H1 (cell line): ENCODE measurements around the gene POLE2. TPM values are rescaled to one million over a fixed set of nuclear protein-coding genes. Genes with fewer than 3 reads are reported as not detected.

Experiments used
- CTCF ChIA-PET: fragments of 300-600 bp; sonication (Branson Sonifier 250); formaldehyde crosslinking; loops from one replicate; lab custom pipeline; 2021; ENCODE audit not compliant: partially characterized antibody; lab: Charles Lee
- POLR2A ChIA-PET: fragments of 300-600 bp; sonication (Branson Sonifier 250); formaldehyde crosslinking; loops from one replicate; lab custom pipeline; 2021; ENCODE audit warnings: inconsistent platforms; ENCODE audit not compliant: partially characterized antibody; lab: Charles Lee
- DNase-seq, 2 experiments: peaks; one replicate each; pipeline versions ENCODE4 v3.0.0 to v3.0.0-alpha.2; 2010 to 2022; ENCODE audit warnings: low spot score in 2 of 2, low read depth in 1 of 2, mixed read lengths in 1 of 2
- FAIRE-seq: peaks from 2 replicates; lab custom pipeline; 2011; peaks lifted over from hg19 to GRCh38; lab: Jason Lieb, UNC
- H2AFZ ChIP-seq: 2 replicates; pipeline ENCODE4 v1.8.1; 2012; ENCODE audit warnings: low read length, inconsistent platforms
- H2AK5ac ChIP-seq: 2 replicates; pipeline ENCODE4 v1.6.1; 2013; ENCODE audit warnings: low read depth, low read length
- H2BK120ac ChIP-seq: replicated peaks from 2 replicates; pipeline ENCODE3; 2013; ENCODE audit warnings: low read depth, low read length, inconsistent platforms
- H2BK12ac ChIP-seq: 2 replicates; pipeline ENCODE4 v1.6.1; 2013; ENCODE audit warnings: low read depth, low read length
- H2BK15ac ChIP-seq: 2 replicates; pipeline ENCODE4 v1.6.1; 2013; ENCODE audit warnings: low read length
- H2BK20ac ChIP-seq: 2 replicates; pipeline ENCODE4 v1.6.1; 2013; ENCODE audit warnings: low read length
- H2BK5ac ChIP-seq: 2 replicates; pipeline ENCODE4 v1.6.1; 2013; ENCODE audit warnings: low read depth, low read length
- H3K14ac ChIP-seq: 2 replicates; pipeline ENCODE4 v1.6.1; 2013; ENCODE audit warnings: inconsistent platforms; ENCODE audit not compliant: insufficient read length
- H3K18ac ChIP-seq: 2 replicates; pipeline ENCODE4 v1.6.1; 2013; ENCODE audit warnings: low read length; ENCODE audit errors: extremely low read depth
- H3K23ac ChIP-seq: 2 replicates; pipeline ENCODE4 v1.6.1; 2013; ENCODE audit warnings: inconsistent platforms; ENCODE audit not compliant: insufficient read length
- H3K23me2 ChIP-seq: 2 replicates; pipeline ENCODE4 v1.6.1; 2013; ENCODE audit warnings: low read depth, low read length
- H3K27ac ChIP-seq: 2 replicates; pipeline ENCODE4 v1.6.1; 2011; ENCODE audit warnings: low read depth, low read length, inconsistent platforms
- H3K27me3 ChIP-seq, 4 experiments: replicated peaks in 1 of 4; 1 replicate in 1 of 4; 2 replicates in 3 of 4; pipeline versions ENCODE4 v1.6.1 to v1.8.1; 2011 to 2013; ENCODE audit warnings: low read length in 3 of 4, mild to moderate bottlenecking in 3 of 4, inconsistent platforms in 2 of 4, mixed read lengths in 2 of 4, moderate library complexity in 1 of 4; ENCODE audit not compliant: control insufficient read depth in 3 of 4, insufficient read depth in 3 of 4; ENCODE audit errors: extremely low read depth in 1 of 4
- H3K36me3 ChIP-seq, 4 experiments: 2 replicates each; pipeline versions ENCODE4 v1.6.1 to v1.8.1; 2011 to 2013; ENCODE audit warnings: mild to moderate bottlenecking in 4 of 4, low read length in 3 of 4, moderate library complexity in 2 of 4, control low read depth in 1 of 4, inconsistent platforms in 1 of 4; ENCODE audit not compliant: insufficient read depth in 4 of 4, control insufficient read depth in 2 of 4
- H3K4ac ChIP-seq: replicated peaks from 2 replicates; pipeline ENCODE3; 2013; ENCODE audit warnings: low read length, low read depth, mixed read lengths, inconsistent platforms; ENCODE audit not compliant: insufficient read length
- H3K4me1 ChIP-seq, 4 experiments: replicated peaks in 1 of 4; 1 replicate in 1 of 4; 2 replicates in 3 of 4; pipeline versions ENCODE4 v1.6.1 to v1.8.1; 2011 to 2013; ENCODE audit warnings: low read length in 3 of 4, inconsistent platforms in 2 of 4, mixed read lengths in 1 of 4; ENCODE audit not compliant: insufficient read depth in 4 of 4, control insufficient read depth in 3 of 4
- H3K4me2 ChIP-seq, 2 experiments: 2 replicates each; pipeline versions ENCODE4 v1.6.1 to v1.8.1; 2011 to 2013; ENCODE audit warnings: low read depth in 2 of 2, low read length in 2 of 2, control low read depth in 1 of 2, inconsistent platforms in 1 of 2, mild to moderate bottlenecking in 1 of 2; ENCODE audit not compliant: insufficient read depth in 1 of 2
- H3K4me3 ChIP-seq, 4 experiments: fragments of 200-600, 300-600 bp in 1 of 4; sonication (generic), shearing (Covaris generic), sonication (Bioruptor Twin) in 1 of 4; 2 replicates each; pipeline versions ENCODE4 v1.5.1 to v1.8.1; 2011 to 2016; ENCODE audit warnings: low read length in 4 of 4, low read depth in 3 of 4, control low read depth in 2 of 4, inconsistent platforms in 2 of 4, mild to moderate bottlenecking in 2 of 4, mixed read lengths in 1 of 4, moderate library complexity in 1 of 4; ENCODE audit not compliant: insufficient read depth in 2 of 4; ENCODE audit errors: extremely low read depth in 1 of 4
- H3K56ac ChIP-seq: replicated peaks from 2 replicates; pipeline ENCODE3; 2013; ENCODE audit warnings: low read depth, mild to moderate bottlenecking, mixed read lengths, low read length, inconsistent platforms; ENCODE audit not compliant: insufficient read length
- H3K79me1 ChIP-seq: 2 replicates; pipeline ENCODE4 v1.6.1; 2013; ENCODE audit warnings: low read depth, low read length, control low read depth
- H3K79me2 ChIP-seq, 2 experiments: 2 replicates each; pipeline versions ENCODE4 v1.6.1 to v1.8.1; 2012 to 2013; ENCODE audit warnings: low read length in 2 of 2, mild to moderate bottlenecking in 2 of 2, inconsistent platforms in 1 of 2; ENCODE audit not compliant: insufficient read depth in 2 of 2, control insufficient read depth in 1 of 2
- H3K9ac ChIP-seq, 4 experiments: replicated peaks in 1 of 4; 1 replicate in 1 of 4; 2 replicates in 3 of 4; pipeline versions ENCODE4 v1.6.1 to v1.8.1; 2011 to 2013; ENCODE audit warnings: low read depth in 3 of 4, low read length in 3 of 4, control low read depth in 2 of 4, mild to moderate bottlenecking in 2 of 4, moderate library complexity in 2 of 4, inconsistent platforms in 1 of 4; ENCODE audit errors: extremely low read depth in 1 of 4
- H3K9me3 ChIP-seq, 2 experiments: 2 replicates each; pipeline versions ENCODE4 v1.6.1 to v1.8.1; 2012 to 2013; ENCODE audit warnings: mild to moderate bottlenecking in 2 of 2, moderate library complexity in 2 of 2, control low read depth in 1 of 2, inconsistent platforms in 1 of 2, low read depth in 1 of 2, low read length in 1 of 2, mixed read lengths in 1 of 2; ENCODE audit not compliant: insufficient read depth in 2 of 2
- H4K20me1 ChIP-seq, 2 experiments: replicated peaks in 1 of 2; 2 replicates each; pipeline versions ENCODE3 to v1.8.1; 2011 to 2013; ENCODE audit warnings: inconsistent platforms in 2 of 2, low read length in 2 of 2, mild to moderate bottlenecking in 1 of 2; ENCODE audit not compliant: insufficient read depth in 2 of 2, control insufficient read depth in 1 of 2
- H4K5ac ChIP-seq: 2 replicates; pipeline ENCODE4 v1.6.1; 2013; ENCODE audit warnings: low read length, low read depth, mixed read lengths, inconsistent platforms; ENCODE audit not compliant: insufficient read length
- H4K8ac ChIP-seq: 2 replicates; pipeline ENCODE4 v1.8.0; 2013; ENCODE audit warnings: mild to moderate bottlenecking, moderate library complexity, low read length, inconsistent platforms; ENCODE audit not compliant: insufficient read depth; ENCODE audit errors: extremely low read depth
- H4K91ac ChIP-seq: replicated peaks from 2 replicates; pipeline ENCODE3; 2013; ENCODE audit warnings: low read length, mixed read lengths, inconsistent platforms; ENCODE audit not compliant: insufficient read length
- CHD2 ChIP-seq: IDR thresholded peaks from 2 replicates; pipeline ENCODE4 v1.6.1; 2012; ENCODE audit warnings: low read length, improper control_type of control experiment
- CREB1 ChIP-seq: IDR thresholded peaks from 2 replicates; pipeline ENCODE4 v1.6.1; 2012; ENCODE audit warnings: inconsistent platforms
- CTBP2 ChIP-seq: IDR thresholded peaks from 2 replicates; pipeline ENCODE4 v1.7.0; 2011; ENCODE audit warnings: borderline replicate concordance, mild to moderate bottlenecking, moderate library complexity, mixed read lengths, low read length; ENCODE audit not compliant: insufficient read depth, insufficient read length
- E2F6 ChIP-seq: IDR thresholded peaks from 2 replicates; pipeline ENCODE4 v1.6.1; 2012; ENCODE audit warnings: inconsistent platforms
- HDAC6 ChIP-seq: IDR thresholded peaks from one replicate; pipeline ENCODE4 v1.7.1; 2012; ENCODE audit warnings: low read depth, mild to moderate bottlenecking, inconsistent platforms, low read length, moderate library complexity
- NRF1 ChIP-seq: IDR thresholded peaks from 2 replicates; pipeline ENCODE4 v1.6.1; 2011; ENCODE audit warnings: mild to moderate bottlenecking, low read depth, low read length, improper control_type of control experiment
- RFX5 ChIP-seq: IDR thresholded peaks from 2 replicates; pipeline ENCODE4 v1.6.1; 2011; ENCODE audit warnings: low read depth, low read length, improper control_type of control experiment, borderline replicate concordance
- RXRA ChIP-seq: IDR thresholded peaks from 2 replicates; pipeline ENCODE4 v1.6.1; 2011; ENCODE audit warnings: low read depth, mild to moderate bottlenecking, low read length, moderate library complexity; ENCODE audit not compliant: insufficient read depth
- SP2 ChIP-seq: IDR thresholded peaks from 2 replicates; pipeline ENCODE4 v1.6.1; 2012; ENCODE audit warnings: mild to moderate bottlenecking, low read length, inconsistent platforms
- ZNF274 ChIP-seq: IDR thresholded peaks from 2 replicates; pipeline ENCODE4 v1.7.0; 2012; ENCODE audit warnings: low read length, borderline replicate concordance; ENCODE audit errors: extremely low read depth
- WGBS, 2 experiments: shearing (Covaris generic) in 1 of 2; methylation state at CpG; one replicate each; pipeline versions ENCODE4 v1.1.6 to v1.1.7; 2013 to 2015; ENCODE audit warnings: low lambda C conversion rate in 2 of 2, mixed read lengths in 2 of 2, inconsistent platforms in 1 of 2, low coverage in 1 of 2, missing lambda C conversion rate in 1 of 2; ENCODE audit not compliant: insufficient replicate concordance in 2 of 2, insufficient coverage in 1 of 2, insufficient read length in 1 of 2; ENCODE audit errors: extremely low coverage in 1 of 2, missing lambda C conversion rate in 1 of 2; 5-methylcytosine and 5-hydroxymethylcytosine counted together
- polyA plus RNA-seq, 7 experiments: library from polyadenylated mRNA; depleted of rRNA in 3 of 7; stranded (reverse) in 5 of 7; unstranded in 2 of 7; fragments of >200 nt in 5 of 7; fragments of 200-250 nt in 2 of 7; gene quantifications; 1 replicate in 5 of 7; 2 replicates in 1 of 7; 4 replicates in 1 of 7; pipeline versions ENCODE4 v1.2.1 to v1.2.3, GENCODE V29; 2011 to 2013; ENCODE audit warnings: missing spikeins in 2 of 7, mixed read lengths in 2 of 7
- total RNA-seq: library from RNA; stranded (reverse); fragmentation: NEBNext Ultra II Directional; extraction: Animal tissue kit (Norgen Biotek cat#: 25700); gene quantifications from 2 replicates; pipeline ENCODE4 v1.2.1, GENCODE V29; 2021

The POLE2 gene
- total and polyA plus RNA-seq, 2 of the 8 experiments (the other 6 are each of a cell fraction or from before 2014, with no cell fraction given), result 31.2 to 41.7 TPM

- H2AK5ac ChIP-seq, result 0 out of 2 replicates have a peak overlapping the region, but pooled peaks have one; percentile 33
- peak; percentile 91 to 97 for DNase-seq
- peak overlapping the region; percentile 95 for H3K27ac ChIP-seq
- H2BK15ac ChIP-seq, result no peak overlapping the region
- peak overlapping the region; percentile 86 to 98 (median 98) for H3K9ac ChIP-seq
- H3K4ac ChIP-seq, result peak overlapping the region; percentile 95
- no peak overlapping the region for H2BK20ac ChIP-seq
- no peaks in the 10 kb centered on the region for H3K4me1 ChIP-seq
- H3K18ac ChIP-seq, result peak overlapping the region; percentile 99
- no peak overlapping the region for H3K14ac ChIP-seq
- H4K91ac ChIP-seq, result peak overlapping the region; percentile 83
- 0 out of 2 replicates have a peak, but pooled peaks cover 4% of the 10 kb centered on the region for H3K79me1 ChIP-seq
- H2AFZ ChIP-seq, result peak overlapping the region; percentile 91; the same call in 1 of the 2 replicates
- peak overlapping the region; percentile 17; the same call in 1 of the 2 replicates for H2BK12ac ChIP-seq
- 1% methylated on average over 80 of the region's 101 CpGs; no CpG with 5 or more reads in 1 of the 2 experiments for WGBS, 2 experiments
- peak overlapping the region; percentile 96 for H4K5ac ChIP-seq
- H2BK5ac ChIP-seq, result peak overlapping the region; percentile 95
- peak overlapping the region; percentile 88 to 98 (median 94) for H3K4me3 ChIP-seq
- peaks cover 11% of the 10 kb centered on the region; the same call in 1 of the 2 replicates for H3K23me2 ChIP-seq
- H3K36me3 ChIP-seq, result peaks cover 0 to 17% (median 0%) of the 10 kb centered on the region in 4 experiments; a peak in 1 of 8 replicates
- peak overlapping the region; percentile 97 for H3K56ac ChIP-seq
- no peaks in the 10 kb centered on the region for H3K27me3 ChIP-seq
- no peaks in the 10 kb centered on the region for H3K9me3 ChIP-seq
- ChIA-PET CTCF (interaction anchor here (0.6 to 2.5 kb wide), 12 partner anchors 10 to 218 kb away, joined by 3 to 16 read pairs (median 5); partner anchors contain the start of genes KLHDC2, MGAT2, NEMF and POLE2), POLR2A (interaction anchor here (0.5 to 4.5 kb wide), 23 partner anchors 10 to 502 kb away, joined by 3 to 47 read pairs (median 6); partner anchors contain the start of genes KLHDC1, KLHDC2, LRR1 and MGAT2)
- FAIRE-seq, result no peak
- peaks cover 8 to 79% of the 10 kb centered on the region in 2 experiments for H3K79me2 ChIP-seq
- peak overlapping the region; percentile 96 for H4K8ac ChIP-seq
- no peak overlapping the region for H2BK120ac ChIP-seq
- H3K4me2 ChIP-seq, result peak overlapping the region; percentile 72 to 93
- no peak overlapping the region for H3K23ac ChIP-seq
- H4K20me1 ChIP-seq, result peaks cover 4 to 9% of the 10 kb centered on the region in 2 experiments
- TF ChIP-seq RFX5, result no peak
- TF ChIP-seq CHD2, result no peak
- TF ChIP-seq SP2, result no peak
- no peak for TF ChIP-seq CTBP2
- peak; percentile 71 for TF ChIP-seq E2F6
- no peak for TF ChIP-seq RXRA
- TF ChIP-seq HDAC6, result no peak
- TF ChIP-seq ZNF274, result no peak
- TF ChIP-seq NRF1, result no peak
- TF ChIP-seq CREB1, result peak; percentile 2
Observed at GRCh38 chr14:49633640-49634546, 54.1 kb downstream of the POLE2 start.
